Superior temporal gyrus (tissue), 1 donor: Measurements from ENCODE around the gene CACNA1C.
"Not testable (repeated sequence)": the region's sequence is repeated elsewhere in the genome, so short reads cannot be mapped to it uniquely, and the experiment has no call there.

ENCODE experiments used
- DNase-seq: peaks from one replicate; pipeline ENCODE4 v3.0.0-alpha.2; 2016; ENCODE audit errors: extremely low spot score

Gene CACNA1C

DNA sequence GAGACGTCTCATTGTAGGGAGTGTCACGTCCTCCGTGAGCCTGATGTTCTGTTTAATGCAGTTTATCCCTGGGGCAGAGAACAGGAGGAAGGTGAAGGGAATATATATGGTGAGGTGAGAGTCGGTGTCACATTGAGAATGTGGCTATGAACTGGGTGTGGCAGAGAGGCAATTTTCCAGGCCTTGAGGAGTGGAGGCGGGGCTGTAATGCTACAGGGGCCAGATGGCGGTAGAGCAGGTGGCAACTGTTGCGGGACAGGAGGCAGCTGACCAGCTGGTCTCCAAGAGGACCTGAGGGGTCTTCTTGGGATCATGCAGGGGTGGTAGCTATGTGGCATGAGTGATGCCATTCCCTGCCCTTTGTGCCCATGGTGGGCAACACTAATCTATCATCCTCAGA lies 59.6 kb downstream of the CACNA1C start:
- no peak for DNase-seq

GRCh38 chr12:2113119-2113912 lies 60.5 kb downstream of the CACNA1C start:
- DNase-seq, result no peak

DNA sequence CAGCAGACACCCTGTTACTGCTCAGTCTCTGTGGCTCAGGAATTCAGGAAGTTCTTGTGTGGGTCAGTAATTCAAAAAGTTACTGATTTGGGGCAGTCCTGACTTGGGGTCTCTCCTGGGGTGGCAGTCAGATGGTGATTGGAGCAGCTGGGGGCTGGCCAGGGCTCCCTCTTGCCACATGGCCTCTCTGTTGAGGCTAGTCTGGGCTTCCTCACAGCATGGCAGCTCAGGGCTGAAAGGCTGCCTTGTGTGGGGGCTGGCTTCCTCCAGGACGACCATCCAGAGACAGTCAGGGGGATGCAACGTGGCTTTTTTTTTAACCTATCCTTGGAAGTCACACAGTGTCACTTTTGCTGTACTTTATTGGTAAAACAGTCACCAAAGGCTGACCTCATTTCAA lies 61.3 kb downstream of the CACNA1C start:
- DNase-seq, result no peak

DNA sequence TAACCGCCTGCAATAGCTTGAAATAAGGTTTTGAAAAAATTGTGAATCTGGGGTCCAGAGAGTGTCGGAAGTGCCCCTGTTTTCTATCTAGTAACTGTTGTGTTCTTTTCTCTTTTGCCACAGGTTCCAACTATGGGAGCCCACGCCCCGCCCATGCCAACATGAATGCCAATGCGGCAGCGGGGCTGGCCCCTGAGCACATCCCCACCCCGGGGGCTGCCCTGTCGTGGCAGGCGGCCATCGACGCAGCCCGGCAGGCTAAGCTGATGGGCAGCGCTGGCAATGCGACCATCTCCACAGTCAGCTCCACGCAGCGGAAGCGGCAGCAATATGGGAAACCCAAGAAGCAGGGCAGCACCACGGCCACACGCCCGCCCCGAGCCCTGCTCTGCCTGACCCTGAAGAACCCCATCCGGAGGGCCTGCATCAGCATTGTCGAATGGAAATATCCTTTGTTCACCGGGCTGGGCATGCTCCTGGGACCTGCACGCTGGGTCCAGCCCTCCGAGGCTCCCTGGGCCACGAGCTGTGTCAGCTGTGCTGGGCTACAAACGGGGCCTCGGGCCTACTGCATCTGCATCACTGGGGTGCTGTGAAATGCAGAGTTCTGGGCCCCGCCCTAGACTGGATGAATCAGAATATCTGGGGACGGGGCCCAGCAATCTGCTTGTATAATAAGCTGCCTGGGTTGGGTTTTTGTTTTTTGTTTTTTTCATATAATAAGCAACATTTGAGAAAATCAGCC lies 62.5 kb downstream of the CACNA1C start:
- DNase-seq, result no peak

GRCh38 chr12:2117541-2117940 lies 64.8 kb downstream of the CACNA1C start:
- DNase-seq, result no peak

- no peak for DNase-seq
Measured at GRCh38 chr12:2118061-2118460, 65.3 kb downstream of the CACNA1C start.

DNA sequence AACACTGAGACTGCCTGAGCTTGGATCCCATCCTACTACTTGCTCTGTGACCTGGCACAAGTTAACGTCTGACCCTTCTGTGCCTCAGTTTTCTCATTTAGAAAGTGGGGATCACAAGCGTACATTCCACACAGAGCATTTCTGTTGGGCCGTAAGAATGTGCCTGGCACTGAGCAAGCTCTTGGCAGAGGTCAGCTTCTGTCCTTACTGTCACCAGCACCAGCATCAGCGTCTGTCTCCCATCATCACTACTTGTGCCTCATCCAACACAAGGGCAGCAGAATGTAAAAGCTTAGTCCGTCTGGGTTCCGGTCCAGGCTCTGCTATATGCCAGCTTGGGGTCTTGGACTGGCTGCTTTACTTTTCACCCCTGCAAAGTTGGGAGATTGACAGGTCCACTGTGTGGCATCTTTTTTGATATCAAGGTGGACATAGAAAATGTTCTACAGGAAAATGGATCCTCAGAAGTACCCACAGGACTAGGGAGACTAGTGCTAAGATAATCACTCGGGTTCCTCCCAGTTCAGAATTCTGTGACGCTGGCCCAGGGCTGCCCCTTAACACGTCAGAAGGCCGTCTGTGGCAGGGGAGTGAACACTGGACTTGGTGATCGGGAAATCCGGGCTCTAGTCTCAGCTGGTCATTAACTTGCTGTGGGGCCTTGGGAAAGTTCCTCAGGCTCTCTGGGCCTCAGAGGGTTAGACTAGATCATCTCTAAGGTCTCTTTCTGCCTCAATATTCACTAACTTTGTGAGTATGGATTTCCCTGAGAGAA lies 65.9 kb downstream of the CACNA1C start:
- no peak for DNase-seq

- no peak for DNase-seq
Measured at GRCh38 chr12:2119266-2119665, 66.5 kb downstream of the CACNA1C start.

- no peak for DNase-seq
Measured at GRCh38 chr12:2120982-2121758, 68.4 kb downstream of the CACNA1C start.

- DNase-seq, result no peak
Measured at GRCh38 chr12:2124466-2125023, 71.8 kb downstream of the CACNA1C start.

- peak; percentile 24 for DNase-seq
Measured at GRCh38 chr12:2125651-2126522, 73.1 kb downstream of the CACNA1C start.

DNA sequence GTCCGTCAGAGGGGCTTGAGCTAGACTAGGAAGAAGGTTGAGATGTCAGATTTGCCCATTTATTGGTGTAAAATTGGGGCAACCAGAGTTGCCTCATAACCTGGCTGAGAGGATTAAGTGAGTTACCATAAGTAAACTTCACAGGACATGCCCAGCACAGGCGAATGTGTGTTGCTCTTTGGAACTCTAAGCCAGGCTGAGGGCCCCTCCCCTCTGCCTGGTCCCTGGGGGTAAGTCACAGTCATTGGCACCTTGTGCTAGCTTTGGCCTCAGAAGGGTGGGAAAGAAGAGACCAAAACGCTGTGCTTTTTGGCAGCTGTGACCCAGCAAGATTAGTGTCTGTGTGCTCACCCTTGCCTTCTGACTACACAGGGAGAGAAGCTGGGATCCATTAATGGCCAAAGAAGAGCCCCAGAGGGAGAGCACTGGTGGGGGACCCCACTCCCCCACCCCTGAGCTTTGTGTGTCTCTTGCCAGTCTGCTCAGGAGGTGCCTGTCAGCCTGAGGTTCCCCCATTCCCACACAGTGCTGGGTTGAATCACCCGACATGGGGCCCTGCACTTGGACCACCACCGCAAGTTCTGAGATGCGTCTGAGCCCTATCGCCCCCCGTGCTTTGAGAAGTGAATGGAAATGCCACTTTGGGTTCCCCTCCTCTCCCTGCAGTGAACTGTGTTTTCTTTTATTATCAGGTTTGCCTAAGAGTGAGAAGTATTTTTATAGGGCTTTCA lies 74.1 kb downstream of the CACNA1C start:
- DNase-seq, result no peak

DNA sequence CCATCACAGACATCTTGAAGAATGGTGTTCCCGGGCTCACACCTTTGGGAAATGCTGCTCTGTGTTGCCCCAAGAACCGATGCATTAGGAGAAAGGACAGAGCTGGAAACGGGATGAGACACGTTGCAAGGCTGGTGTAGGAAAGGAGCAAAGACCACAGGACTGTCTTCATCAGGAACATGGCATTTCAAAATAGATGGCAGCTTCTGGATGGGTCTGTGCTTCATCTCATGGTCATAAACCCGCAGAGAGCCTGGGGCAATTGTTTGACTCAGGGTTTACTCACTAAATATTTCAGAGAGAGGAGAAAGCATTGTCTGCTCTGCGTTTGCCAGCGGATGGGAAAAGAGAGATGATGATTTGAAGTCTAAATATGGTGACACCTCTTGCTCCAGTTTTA lies 76.3 kb downstream of the CACNA1C start:
- DNase-seq, result no peak

DNA sequence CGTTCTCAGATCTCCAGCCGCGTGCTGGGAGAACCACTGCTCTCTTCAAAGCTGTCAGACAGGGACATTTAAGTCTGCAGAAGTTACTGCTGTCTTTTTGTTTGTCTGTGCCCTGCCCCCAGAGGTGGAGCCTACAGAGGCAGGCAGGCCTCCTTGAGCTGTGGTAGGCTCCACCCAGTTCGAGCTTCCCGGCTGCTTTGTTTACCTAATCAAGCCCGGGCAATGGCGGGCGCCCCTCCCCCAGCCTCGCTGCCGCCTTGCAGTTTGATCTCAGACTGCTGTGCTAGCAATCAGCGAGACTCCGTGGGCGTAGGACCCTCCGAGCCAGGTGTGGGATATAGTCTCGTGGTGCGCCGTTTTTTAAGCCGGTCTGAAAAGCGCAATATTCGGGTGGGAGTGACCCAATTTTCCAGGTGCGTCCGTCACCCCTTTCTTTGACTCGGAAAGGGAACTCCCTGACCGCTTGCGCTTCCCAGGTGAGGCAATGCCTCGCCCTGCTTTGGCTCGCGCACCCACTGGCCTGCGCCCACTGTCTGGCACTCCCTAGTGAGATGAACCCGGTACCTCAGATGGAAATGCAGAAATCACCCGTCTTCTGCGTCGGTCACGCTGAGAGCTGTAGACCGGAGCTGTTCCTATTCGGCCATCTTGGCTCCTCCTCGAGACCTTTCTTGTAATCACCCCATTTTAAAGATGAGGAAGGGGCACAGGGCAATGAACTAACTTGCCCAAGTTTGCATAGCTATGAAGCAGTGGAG lies 83.1 kb downstream of the CACNA1C start:
- not testable (repeated sequence) for DNase-seq

- no peak for DNase-seq
Measured at GRCh38 chr12:2136901-2137300, 84.1 kb downstream of the CACNA1C start.

DNA sequence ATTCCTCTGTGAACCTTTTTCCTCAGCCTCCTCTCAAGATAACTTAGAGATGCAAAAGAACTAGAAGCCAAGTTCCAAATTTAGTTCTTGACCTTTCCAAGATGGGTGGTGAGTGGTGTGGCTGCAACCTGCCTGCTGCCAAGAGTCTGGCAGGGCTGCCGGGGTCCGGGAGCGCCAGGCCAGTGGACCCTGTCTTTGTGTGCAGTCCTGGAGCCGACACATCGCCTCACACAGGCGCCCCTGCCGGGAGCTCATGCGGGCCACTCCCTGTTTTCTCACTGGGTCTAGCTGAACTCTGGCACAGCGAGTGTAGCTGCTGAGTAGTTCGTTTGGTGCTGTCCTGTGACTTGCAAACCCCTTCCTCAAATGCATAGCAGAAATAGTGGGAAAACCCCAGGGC lies 84.9 kb downstream of the CACNA1C start:
- DNase-seq, result no peak

GRCh38 chr12:2138294-2138693 lies 85.5 kb downstream of the CACNA1C start:
- no peak for DNase-seq

DNA sequence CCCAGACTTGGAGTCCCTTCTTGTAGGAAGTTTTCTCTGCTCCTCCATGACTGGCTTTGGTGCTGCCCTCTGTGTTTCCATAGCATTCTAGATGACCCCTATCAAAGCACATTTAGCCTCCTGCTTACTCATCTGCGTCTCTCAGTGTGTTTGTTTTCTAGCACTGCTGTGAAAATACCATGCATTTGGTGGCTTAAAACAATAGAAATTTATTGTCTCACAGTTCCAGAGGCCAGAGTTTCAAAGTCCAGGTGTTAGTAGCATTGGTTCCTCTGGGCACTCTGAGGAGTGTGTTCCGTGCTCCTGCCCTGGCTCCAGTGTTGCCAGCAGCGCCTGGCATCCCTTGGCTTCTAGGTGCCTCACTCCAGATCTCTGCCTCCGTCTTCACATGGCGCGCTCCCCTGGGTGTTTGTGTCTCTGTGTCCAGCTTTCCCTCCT lies 86.1 kb downstream of the CACNA1C start:
- DNase-seq, result no peak

- no peak for DNase-seq
Measured at GRCh38 chr12:2139651-2140050, 86.9 kb downstream of the CACNA1C start.
